DOHH2 (cell line): ENCODE data around the gene SLC38A5.

ENCODE experiments used
- H3F3A ChIP-seq: fragments of 200-600 bp; sonication (generic), shearing (Covaris generic); 2 replicates; pipeline ENCODE4 v1.6.0; 2016; ENCODE audit warnings: antibody characterized with exemption, mild to moderate bottlenecking; ENCODE audit not compliant: control insufficient read depth, insufficient read depth
- H3K27ac ChIP-seq: fragments of 200-600 bp; sonication (generic); 2 replicates; pipeline ENCODE4 v1.5.1; 2014; ENCODE audit warnings: low read depth, mild to moderate bottlenecking, low read length, moderate library complexity
- H3K27me3 ChIP-seq: fragments of 200-600 bp; sonication (generic); 2 replicates; pipeline ENCODE4 v1.6.1; 2014; ENCODE audit warnings: mild to moderate bottlenecking, low read length, mixed read lengths; ENCODE audit not compliant: control insufficient read depth
- H3K36me3 ChIP-seq: fragments of 200-600 bp; sonication (generic); 2 replicates; pipeline ENCODE4 v1.6.1; 2014; ENCODE audit warnings: mild to moderate bottlenecking, low read length, moderate library complexity, mixed read lengths; ENCODE audit not compliant: control insufficient read depth
- H3K4me1 ChIP-seq: fragments of 200-600 bp; sonication (generic); 2 replicates; pipeline ENCODE4 v1.6.1; 2014; ENCODE audit warnings: mild to moderate bottlenecking, low read length, mixed read lengths; ENCODE audit not compliant: control insufficient read depth
- H3K4me2 ChIP-seq: fragments of 200-600 bp; sonication (generic); 2 replicates; pipeline ENCODE4 v1.6.0; 2014; ENCODE audit warnings: mild to moderate bottlenecking, low read length, moderate library complexity
- H3K4me3 ChIP-seq: fragments of 200-600 bp; sonication (generic); 2 replicates; pipeline ENCODE4 v1.5.1; 2014; ENCODE audit warnings: mild to moderate bottlenecking, low read length, mixed read lengths
- H3K79me2 ChIP-seq: fragments of 200-600 bp; sonication (generic); 2 replicates; pipeline ENCODE4 v1.6.1; 2014; ENCODE audit warnings: mild to moderate bottlenecking, low read length, mixed read lengths; ENCODE audit not compliant: control insufficient read depth
- H3K9me2 ChIP-seq: fragments of 200-600 bp; sonication (generic); replicated peaks from 2 replicates; pipeline ENCODE4 v1.6.1; 2014; ENCODE audit warnings: mild to moderate bottlenecking, low read length, mixed read lengths; ENCODE audit not compliant: control insufficient read depth
- H3K9me3 ChIP-seq: fragments of 200-600 bp; sonication (generic); 2 replicates; pipeline ENCODE4 v1.6.1; 2014; ENCODE audit warnings: antibody characterized with exemption, low read length, mixed read lengths; ENCODE audit not compliant: control insufficient read depth, insufficient read depth
- H4K20me1 ChIP-seq: fragments of 200-600 bp; sonication (generic); 2 replicates; pipeline ENCODE4 v1.6.0; 2014; ENCODE audit warnings: low read depth, mild to moderate bottlenecking, antibody characterized with exemption, low read length, moderate library complexity; ENCODE audit not compliant: control insufficient read depth, insufficient read depth
- CTCF ChIP-seq: fragments of 200-600 bp; sonication (generic); IDR thresholded peaks from one replicate; pipeline ENCODE4 v1.5.1; 2014; ENCODE audit warnings: antibody characterized with exemption, mild to moderate bottlenecking, low read depth, low read length; ENCODE audit not compliant: poor library complexity, severe bottlenecking
- EZH2phosphoT487 ChIP-seq: fragments of 200-600 bp; sonication (generic); IDR thresholded peaks from 2 replicates; pipeline ENCODE4 v1.6.1; 2017; ENCODE audit warnings: borderline replicate concordance, mild to moderate bottlenecking, antibody characterized with exemption, low read length, moderate library complexity, mixed read lengths

Gene SLC38A5

GRCh38 chrX:48460606-48461005, 9.5 kb downstream of the SLC38A5 start:
- no peaks in the 10 kb centered on the region for H3K4me1 ChIP-seq
- H3F3A ChIP-seq: no peaks in the 10 kb centered on the region
- no peaks in the 10 kb centered on the region for H4K20me1 ChIP-seq
- peaks cover 34% of the 10 kb centered on the region for H3K36me3 ChIP-seq
- H3K4me3 ChIP-seq: no peak overlapping the region
- peaks cover 6% of the 10 kb centered on the region for H3K79me2 ChIP-seq
- H3K9me2 ChIP-seq: no peaks in the 10 kb centered on the region
- TF ChIP-seq CTCF (no peak), EZH2phosphoT487 (no peak)
- H3K4me2 ChIP-seq: no peak overlapping the region
- H3K27me3 ChIP-seq: no peaks in the 10 kb centered on the region
- H3K27ac ChIP-seq: no peak overlapping the region
- no peaks in the 10 kb centered on the region for H3K9me3 ChIP-seq

GRCh38 chrX:48460031-48460430, 10.0 kb downstream of the SLC38A5 start:
- Histone ChIP-seq H3K27me3 (no peaks in the 10 kb centered on the region), H3K4me1 (no peaks in the 10 kb centered on the region), H3K79me2 (no peaks in the 10 kb centered on the region; the same call in 1 of the 2 replicates), H3K4me3 (no peak overlapping the region), H3K27ac (no peak overlapping the region), H3F3A (no peaks in the 10 kb centered on the region), H3K9me2 (no peaks in the 10 kb centered on the region), H3K4me2 (no peak overlapping the region), H3K36me3 (peaks cover 28% of the 10 kb centered on the region), H3K9me3 (no peaks in the 10 kb centered on the region), H4K20me1 (no peaks in the 10 kb centered on the region)
- no peak for TF ChIP-seq CTCF
- no peak for TF ChIP-seq EZH2phosphoT487

GRCh38 chrX:48459483-48459882, 10.6 kb downstream of the SLC38A5 start:
- H3K4me2 ChIP-seq: no peak overlapping the region
- no peak overlapping the region for H3K27ac ChIP-seq
- no peaks in the 10 kb centered on the region for H3K27me3 ChIP-seq
- no peaks in the 10 kb centered on the region for H4K20me1 ChIP-seq
- peaks cover 26% of the 10 kb centered on the region for H3K36me3 ChIP-seq
- H3F3A ChIP-seq: no peaks in the 10 kb centered on the region
- no peaks in the 10 kb centered on the region for H3K4me1 ChIP-seq
- no peak overlapping the region for H3K4me3 ChIP-seq
- no peaks in the 10 kb centered on the region for H3K9me3 ChIP-seq
- H3K79me2 ChIP-seq: no peaks in the 10 kb centered on the region
- no peak for TF ChIP-seq CTCF
- H3K9me2 ChIP-seq: no peaks in the 10 kb centered on the region

GRCh38 chrX:48458711-48459110, 11.3 kb downstream of the SLC38A5 start:
- no peaks in the 10 kb centered on the region for H3K9me3 ChIP-seq
- H3K27ac ChIP-seq: no peak overlapping the region
- TF ChIP-seq CTCF (no peak), EZH2phosphoT487 (no peak)
- H4K20me1 ChIP-seq: no peaks in the 10 kb centered on the region
- no peaks in the 10 kb centered on the region for H3K4me1 ChIP-seq
- H3K4me2 ChIP-seq: no peak overlapping the region
- H3K4me3 ChIP-seq: no peak overlapping the region
- no peaks in the 10 kb centered on the region for H3F3A ChIP-seq
- no peaks in the 10 kb centered on the region for H3K9me2 ChIP-seq
- H3K79me2 ChIP-seq: no peaks in the 10 kb centered on the region
- peaks cover 26% of the 10 kb centered on the region for H3K36me3 ChIP-seq
- no peaks in the 10 kb centered on the region for H3K27me3 ChIP-seq
